GM18526 (cell line): ENCODE results near the gene PIPOX.

ENCODE experiments used
- POLR2A ChIP-seq: IDR thresholded peaks from 3 replicates; pipeline ENCODE4 v1.6.1; 2011; ENCODE audit not compliant: insufficient read length; ENCODE audit errors: extremely low read depth

PIPOX gene

DNA sequence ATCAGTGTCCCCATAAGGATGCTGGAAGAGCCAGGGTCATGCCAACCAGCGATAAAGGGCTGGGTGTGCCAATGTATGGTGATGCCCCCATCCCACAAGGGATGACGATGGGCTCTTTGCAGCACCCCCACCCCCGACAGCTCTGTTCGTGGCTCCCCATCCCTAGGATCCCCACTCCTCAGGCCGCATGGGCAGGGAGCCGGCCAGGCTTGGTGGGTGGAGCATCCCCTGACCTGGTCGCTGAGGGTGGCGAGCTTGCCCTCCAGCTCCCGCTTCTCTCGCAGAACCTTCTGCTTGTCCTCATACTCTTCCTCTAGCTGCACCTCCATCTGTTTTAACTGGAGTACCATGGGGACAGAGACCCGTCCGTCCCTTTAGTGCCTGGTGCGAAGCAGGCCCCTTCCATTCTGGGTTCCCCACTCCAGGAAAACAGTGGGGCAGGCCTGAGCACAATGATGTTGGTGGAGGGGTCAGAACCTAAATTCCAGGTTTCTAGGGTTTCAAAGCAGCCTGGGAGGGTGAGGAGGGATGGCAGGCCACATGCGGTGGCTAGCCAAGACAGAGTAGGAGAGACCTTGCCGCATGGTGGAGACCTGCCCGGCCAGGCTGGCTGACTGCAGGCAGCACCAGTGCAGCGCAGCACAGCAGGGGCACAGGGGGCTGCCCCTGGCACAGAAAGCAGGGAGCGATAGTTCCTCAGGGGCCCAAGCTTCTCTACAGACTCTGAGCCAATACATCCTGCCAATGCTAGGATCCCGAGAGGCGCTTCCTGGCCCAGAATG is 50.3 kb downstream of the PIPOX start:
- TF ChIP-seq POLR2A, result no peak

DNA sequence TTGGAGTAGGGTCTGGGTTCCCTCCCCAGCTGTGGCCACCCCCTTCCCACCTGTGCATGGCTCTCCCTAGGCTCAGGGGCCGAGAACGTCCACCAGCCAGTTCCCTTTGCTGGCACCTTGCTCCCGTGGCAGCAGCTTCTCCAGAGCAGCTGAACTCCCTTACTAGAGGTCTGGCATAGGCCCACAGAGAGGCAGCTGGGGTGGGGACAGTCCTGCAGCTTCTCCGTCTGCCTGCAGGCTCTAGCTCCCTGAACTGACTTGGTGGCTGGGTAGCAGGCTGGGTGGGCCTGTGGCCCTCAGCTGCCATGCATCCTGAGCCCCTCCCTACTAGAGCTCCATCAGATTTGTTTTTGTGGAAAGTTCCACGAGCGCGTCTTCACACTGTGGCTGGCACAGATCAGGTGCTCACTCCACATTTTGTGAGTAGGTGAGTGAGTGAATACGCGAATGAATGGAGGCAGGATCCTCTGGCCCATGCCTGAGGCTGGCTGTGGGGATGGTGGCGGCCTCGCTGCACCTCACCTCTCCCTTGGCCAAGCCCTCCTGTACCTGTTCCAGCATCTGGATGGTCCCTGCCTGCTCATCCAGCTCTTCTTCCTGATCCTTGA is 51.3 kb downstream of the PIPOX start:
- no peak for TF ChIP-seq POLR2A

- no peak for TF ChIP-seq POLR2A
Measured at GRCh38 chr17:29095439-29095838, 52.5 kb downstream of the PIPOX start.

DNA sequence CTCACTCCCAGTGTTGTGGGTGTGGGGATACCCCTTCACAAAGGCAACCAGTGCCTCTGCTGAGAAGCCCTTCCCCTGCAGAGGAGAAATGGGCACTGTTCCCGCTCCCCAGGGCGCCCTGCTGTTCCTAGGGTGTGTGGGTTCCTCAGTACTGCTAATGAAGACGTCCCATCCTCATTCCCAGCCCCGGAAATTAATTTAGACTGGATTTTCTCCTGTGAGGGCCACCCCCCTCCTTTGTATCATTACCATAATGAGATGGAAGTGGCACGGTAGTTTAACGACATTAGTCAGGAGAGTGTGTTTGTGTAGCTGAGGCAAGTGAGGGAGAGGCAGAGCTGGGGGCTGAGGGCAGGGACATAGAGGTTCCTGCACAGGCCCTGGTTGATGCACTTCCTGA is 53.2 kb downstream of the PIPOX start:
- TF ChIP-seq POLR2A, result no peak

DNA sequence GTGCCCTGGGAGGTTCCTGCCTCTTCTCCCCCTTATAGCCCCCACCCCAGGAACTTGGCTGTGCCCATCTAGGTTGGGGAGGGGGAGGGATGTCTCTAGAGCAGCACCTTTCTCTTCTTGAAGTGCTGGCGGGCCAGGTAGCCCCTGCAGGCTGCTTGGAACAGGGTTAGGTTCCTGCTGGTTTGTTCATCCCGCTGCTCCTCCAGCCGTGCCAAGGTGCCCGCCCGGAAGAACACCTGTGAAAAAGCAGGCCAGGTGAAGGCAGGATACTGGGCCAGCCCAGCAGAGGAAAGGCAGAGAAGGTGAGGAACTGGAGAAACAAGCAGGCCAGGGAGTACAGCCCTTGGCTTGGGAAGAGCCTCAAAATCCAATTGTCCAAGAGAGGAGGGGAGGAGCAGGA is 56.6 kb downstream of the PIPOX start:
- TF ChIP-seq POLR2A, result no peak

- TF ChIP-seq POLR2A, result no peak
Measured at GRCh38 chr17:29100296-29100695, 57.4 kb downstream of the PIPOX start.

GRCh38 chr17:29102046-29102445 is 59.1 kb downstream of the PIPOX start:
- TF ChIP-seq POLR2A, result no peak

- no peak for TF ChIP-seq POLR2A
Measured at GRCh38 chr17:29102741-29103181, 59.8 kb downstream of the PIPOX start.

GRCh38 chr17:29103341-29103740 is 60.4 kb downstream of the PIPOX start:
- no peak for TF ChIP-seq POLR2A
